Spleen (tissue), 11 donors: ENCODE measurements around the gene PPARA. TPM values are rescaled to one million over a fixed set of nuclear protein-coding genes. Genes with fewer than 3 reads are reported as not detected.

ENCODE experiments used
- DNase-seq: peaks from one replicate; pipeline ENCODE4 v3.0.0-alpha.2; 2020
- H3K27ac ChIP-seq, 8 donors: fragments of 200-600 bp; sonication (generic) in 7 of 8; 1 replicate in 4 of 8; 2 replicates in 4 of 8; pipeline versions ENCODE4 v1.5.0 to v1.8.0; 2016 to 2021; ENCODE audit warnings: inconsistent platforms in 4 of 8, mild to moderate bottlenecking in 4 of 8, moderate library complexity in 1 of 8
- H3K27me3 ChIP-seq, 7 donors: fragments of 200-600 bp; sonication (generic) in 6 of 7; replicated peaks in 1 of 7; 1 replicate in 4 of 7; 2 replicates in 3 of 7; pipeline versions ENCODE4 v1.5.0 to v1.8.0; 2016 to 2021; ENCODE audit warnings: inconsistent platforms in 3 of 7, mild to moderate bottlenecking in 1 of 7
- H3K36me3 ChIP-seq, 6 donors: fragments of 200-600 bp; sonication (generic) in 5 of 6; 1 replicate in 4 of 6; 2 replicates in 2 of 6; pipeline versions ENCODE4 v1.5.0 to v1.8.0; 2016 to 2021; ENCODE audit warnings: inconsistent platforms in 2 of 6
- H3K4me1 ChIP-seq, 6 donors: fragments of 200-600 bp; sonication (generic) in 5 of 6; 1 replicate in 3 of 6; 2 replicates in 3 of 6; pipeline versions ENCODE4 v1.5.0 to v1.8.0; 2016 to 2021; ENCODE audit warnings: inconsistent platforms in 3 of 6
- H3K4me3 ChIP-seq, 8 donors: fragments of 200-600 bp; sonication (generic) in 7 of 8; 1 replicate in 4 of 8; 2 replicates in 4 of 8; pipeline versions ENCODE4 v1.5.0 to v1.8.0; 2016 to 2021; ENCODE audit warnings: inconsistent platforms in 4 of 8, mild to moderate bottlenecking in 4 of 8, moderate library complexity in 2 of 8
- H3K9me3 ChIP-seq, 8 donors: fragments of 200-600 bp; sonication (generic) in 7 of 8; 1 replicate in 4 of 8; 2 replicates in 4 of 8; pipeline versions ENCODE4 v1.5.0 to v1.8.0; 2016 to 2021; ENCODE audit warnings: inconsistent platforms in 4 of 8
- POLR2A ChIP-seq, 3 donors: fragments of 450-650 bp; IDR thresholded peaks; one replicate each; pipeline ENCODE4 v1.5.1; 2017; ENCODE audit warnings: antibody characterized with exemption in 3 of 3, mild to moderate bottlenecking in 1 of 3
- POLR2AphosphoS5 ChIP-seq, 3 donors: sonication (generic); formaldehyde crosslinking; IDR thresholded peaks; one replicate each; pipeline ENCODE4 v1.5.1; 2017; ENCODE audit warnings: antibody characterized with exemption in 3 of 3
- WGBS, 5 donors: extraction: QIAGEN DNeasy Blood & Tissue Kit in 3 of 5; methylation state at CpG; one replicate each; pipeline versions ENCODE4 v1.1.5 to v1.1.7; 2013 to 2018; 5-methylcytosine and 5-hydroxymethylcytosine counted together
- intact Hi-C: fragments of 100-400 bp; cut with DNase I; formaldehyde crosslinking; loops from one replicate; pipeline ENCODE4 v1.15.0; 2023; ENCODE audit warnings: low total_unique reads
- polyA plus RNA-seq, 3 donors: library from polyadenylated mRNA; stranded (reverse); fragments of 200-250 nt; gene quantifications; one replicate each; pipeline ENCODE4 v1.2.1, GENCODE V29; 2013
- total RNA-seq, 7 donors: library from RNA; depleted of rRNA in 3 of 7; stranded (reverse); fragments of >200 nt in 3 of 7; fragmentation: NEBNext Ultra II Directional in 4 of 7; extraction: Animal tissue kit (Norgen Biotek cat#: 25700) in 4 of 7; gene quantifications; one replicate each; pipeline versions ENCODE4 v1.1.0 to v1.2.1, GENCODE V29; 2016 to 2021
- TF ChIP-seq, protein P1 (sequence below), 11 experiments: fragments of 200-600 bp in 7 of 11; fragments of 450-650 bp in 4 of 11; sonication (generic) in 4 of 11; IDR thresholded peaks in 8 of 11; conservative IDR thresholded peaks in 3 of 11; 1 replicate in 7 of 11; 2 replicates in 4 of 11; pipeline versions ENCODE4 v1.4.0 to v1.8.0; 2016 to 2021; ENCODE audit warnings: antibody characterized with exemption in 11 of 11, inconsistent platforms in 4 of 11, mild to moderate bottlenecking in 1 of 11
- donor health status: healthy with polysubstance abuse.
- donor health status: DM: no; HTN: no; CAD: no; lungs with moderate emphysema.
- donor health status: DM: no; HTN: no; CAD: no.
- donor health status: Bipolar disorder and iron deficiency.
- donor health status: healthy.
- donor health status: DM: no; HTN: no; CAD: no.
- donor health status: DM: yes; HTN: yes; CAD: no.

Gene PPARA
- total and polyA plus RNA-seq, 10 donors, result 2.0 to 40.9 (median 22.6) TPM

DNA sequence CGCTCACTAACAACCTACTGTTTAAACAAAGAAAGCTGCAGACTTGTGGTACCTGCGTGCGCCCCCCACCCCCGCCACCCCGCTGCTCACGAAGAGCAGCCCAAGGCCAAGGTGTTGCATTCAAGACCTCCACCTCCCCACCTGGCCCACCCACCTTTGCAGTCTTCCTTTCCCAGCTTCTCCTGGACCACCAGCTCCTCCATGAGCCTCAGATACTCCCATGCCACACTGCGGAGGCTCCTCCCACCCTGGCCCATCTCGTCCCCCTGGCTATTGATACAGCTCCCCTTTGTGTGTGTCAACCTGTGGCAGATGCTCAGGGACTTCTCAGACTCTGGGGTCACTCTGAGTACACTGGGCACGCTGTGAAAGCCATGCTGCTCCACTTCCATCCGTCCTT is 95.9 kb downstream of the PPARA start:
- intact Hi-C loops, result no loop called here
- Histone ChIP-seq H3K9me3 (no peaks in the 10 kb centered on the region), H3K36me3 (peaks cover 0 to 46% (median 15%) of the 10 kb centered on the region in 6 donors), H3K4me1 (peaks cover 10 to 69% (median 26%) of the 10 kb centered on the region in 6 donors), H3K27ac (no peak overlapping the region), H3K27me3 (no peaks in the 10 kb centered on the region), H3K4me3 (no peak overlapping the region)
- 95 to 99% (median 96%) methylated on average over 10 of the region's 10 CpGs for WGBS, 5 donors
- DNase-seq, result no peak
- TF ChIP-seq, protein P1, sequence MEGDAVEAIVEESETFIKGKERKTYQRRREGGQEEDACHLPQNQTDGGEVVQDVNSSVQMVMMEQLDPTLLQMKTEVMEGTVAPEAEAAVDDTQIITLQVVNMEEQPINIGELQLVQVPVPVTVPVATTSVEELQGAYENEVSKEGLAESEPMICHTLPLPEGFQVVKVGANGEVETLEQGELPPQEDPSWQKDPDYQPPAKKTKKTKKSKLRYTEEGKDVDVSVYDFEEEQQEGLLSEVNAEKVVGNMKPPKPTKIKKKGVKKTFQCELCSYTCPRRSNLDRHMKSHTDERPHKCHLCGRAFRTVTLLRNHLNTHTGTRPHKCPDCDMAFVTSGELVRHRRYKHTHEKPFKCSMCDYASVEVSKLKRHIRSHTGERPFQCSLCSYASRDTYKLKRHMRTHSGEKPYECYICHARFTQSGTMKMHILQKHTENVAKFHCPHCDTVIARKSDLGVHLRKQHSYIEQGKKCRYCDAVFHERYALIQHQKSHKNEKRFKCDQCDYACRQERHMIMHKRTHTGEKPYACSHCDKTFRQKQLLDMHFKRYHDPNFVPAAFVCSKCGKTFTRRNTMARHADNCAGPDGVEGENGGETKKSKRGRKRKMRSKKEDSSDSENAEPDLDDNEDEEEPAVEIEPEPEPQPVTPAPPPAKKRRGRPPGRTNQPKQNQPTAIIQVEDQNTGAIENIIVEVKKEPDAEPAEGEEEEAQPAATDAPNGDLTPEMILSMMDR (IDR thresholded peaks at IDR 0.05 in 8 of 11, conservative IDR thresholded peaks at IDR 0.05 in 3 of 11), result no peak
- no peak for TF ChIP-seq POLR2AphosphoS5 (IDR thresholded peaks at IDR 0.05)
- no peak for TF ChIP-seq POLR2A (IDR thresholded peaks at IDR 0.05)

DNA sequence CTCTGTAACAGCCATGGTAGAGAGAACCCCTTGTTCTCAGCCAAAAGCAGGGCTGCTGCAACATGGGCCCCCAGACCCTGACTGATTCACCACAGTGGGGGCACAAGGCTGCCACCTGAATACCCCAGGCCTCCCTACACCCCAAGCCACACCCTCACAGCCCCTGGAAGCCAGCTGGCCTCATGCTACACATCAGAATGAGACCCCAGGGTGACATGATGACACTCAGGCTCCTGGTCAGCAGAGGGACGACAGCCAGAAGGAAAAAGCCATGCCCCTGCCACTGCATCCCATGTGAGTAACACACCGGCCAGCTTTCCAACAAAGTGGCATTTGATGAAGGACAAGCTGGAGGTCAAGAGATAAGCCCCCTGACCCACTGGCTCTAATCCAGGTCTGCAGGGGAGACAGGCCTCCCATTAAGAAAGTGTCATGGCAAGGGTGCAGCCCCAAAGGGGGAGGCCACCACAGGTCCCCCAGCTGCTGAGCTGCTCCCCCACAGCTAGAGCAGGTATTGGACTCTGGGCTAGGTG is 97.2 kb downstream of the PPARA start:
- Histone ChIP-seq H3K9me3 (no peaks in the 10 kb centered on the region), H3K36me3 (peaks cover 0 to 46% (median 15%) of the 10 kb centered on the region in 6 donors), H3K4me1 (peaks cover 10 to 69% (median 27%) of the 10 kb centered on the region in 6 donors), H3K4me3 (no peak overlapping the region), H3K27ac (no peak overlapping the region), H3K27me3 (no peaks in the 10 kb centered on the region)
- no peak for DNase-seq
- TF ChIP-seq, protein P1 (IDR thresholded peaks at IDR 0.05 in 8 of 11, conservative IDR thresholded peaks at IDR 0.05 in 3 of 11), result no peak
- TF ChIP-seq POLR2A (IDR thresholded peaks at IDR 0.05) (no peak), POLR2AphosphoS5 (IDR thresholded peaks at IDR 0.05) (no peak)
- 87 to 95% (median 88%) methylated on average over 2 of the region's 2 CpGs for WGBS, 5 donors
- intact Hi-C loops, result no loop called here

- intact Hi-C loops, result no loop called here
- H3K36me3 ChIP-seq, result peaks cover 0 to 22% (median 2%) of the 10 kb centered on the region in 6 donors
- H3K4me1 ChIP-seq, result peaks cover 10 to 70% (median 27%) of the 10 kb centered on the region in 6 donors
- WGBS, 5 donors, result 0 to 1% (median 0%) methylated on average over 17 to 89 of the region's 89 CpGs
- DNase-seq, result peak; percentile 99
- TF ChIP-seq, protein P1 (IDR thresholded peaks at IDR 0.05 in 8 of 11, conservative IDR thresholded peaks at IDR 0.05 in 3 of 11), result peak in 7 of 11 experiments; percentile 12 to 45 (median 30)
- TF ChIP-seq POLR2AphosphoS5 (IDR thresholded peaks at IDR 0.05) (peak; percentile 95 to 96 (median 95)), POLR2A (IDR thresholded peaks at IDR 0.05) (peak in 1 of 3 donors; percentile 32)
- peak within 1 kb of the TSS; percentile 65 to 94 (median 78) for H3K4me3 ChIP-seq
- no peaks in the 10 kb centered on the region for H3K9me3 ChIP-seq
- H3K27ac ChIP-seq, result peak within 1 kb of the TSS; percentile 81 to 95 (median 91)
- H3K27me3 ChIP-seq, result no peaks in the 10 kb centered on the region
Measured at GRCh38 chr22:46250035-46250782, 99.9 kb downstream of the PPARA start, which contains the start of gene CDPF1. Gene CDPF1, minus strand, starts transcription at chr22:46250293. Its CDS starts 2,009 bp downstream, at chr22:46248284.

- 8 to 36% (median 10%) methylated on average over 9 to 25 of the region's 25 CpGs for WGBS, 5 donors
- intact Hi-C loops, result no loop called here
- DNase-seq, result no peak
Measured at GRCh38 chr22:46250783-46251125, 100.4 kb downstream of the PPARA start.

More at GRCh38 chr22:46250783-46251125, 100.4 kb downstream of the PPARA start:
- TF ChIP-seq, protein P1 (IDR thresholded peaks at IDR 0.05 in 8 of 11, conservative IDR thresholded peaks at IDR 0.05 in 3 of 11), result no peak
- TF ChIP-seq POLR2A (IDR thresholded peaks at IDR 0.05) (no peak), POLR2AphosphoS5 (IDR thresholded peaks at IDR 0.05) (no peak)
- Histone ChIP-seq H3K27ac (peak overlapping the region; percentile 81 to 95 (median 91)), H3K9me3 (no peaks in the 10 kb centered on the region), H3K27me3 (no peaks in the 10 kb centered on the region), H3K4me3 (peak overlapping the region; percentile 65 to 94 (median 78)), H3K36me3 (peaks cover 0 to 17% (median 2%) of the 10 kb centered on the region in 6 donors), H3K4me1 (peaks cover 10 to 64% (median 27%) of the 10 kb centered on the region in 6 donors)
